ENCODE data around the gene SYNRG.

SYNRG gene

GRCh38 chr17:37605081-37605480, 4.1 kb downstream of the SYNRG start:
- DNase-seq = no peak

DNA sequence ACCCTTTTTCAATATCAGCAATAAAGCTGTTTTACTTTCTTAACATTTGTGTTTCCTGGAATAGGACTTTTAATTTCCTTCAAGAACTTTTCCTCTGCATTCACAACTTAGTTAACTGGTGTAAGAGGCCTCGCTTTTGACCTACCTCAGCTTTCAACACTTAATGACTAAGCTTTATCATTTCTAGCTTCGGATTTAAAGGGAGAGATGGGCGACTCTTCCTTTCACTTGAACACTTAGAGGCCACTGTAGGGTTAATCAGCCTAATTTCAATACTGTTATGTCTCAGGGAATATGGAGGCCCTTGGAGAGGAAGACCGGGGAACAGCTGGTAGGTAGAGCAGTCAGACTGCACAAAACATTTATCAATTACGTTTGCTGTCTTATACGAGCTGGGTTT, 4.7 kb downstream of the SYNRG start:
- no peak for DNase-seq

DNA sequence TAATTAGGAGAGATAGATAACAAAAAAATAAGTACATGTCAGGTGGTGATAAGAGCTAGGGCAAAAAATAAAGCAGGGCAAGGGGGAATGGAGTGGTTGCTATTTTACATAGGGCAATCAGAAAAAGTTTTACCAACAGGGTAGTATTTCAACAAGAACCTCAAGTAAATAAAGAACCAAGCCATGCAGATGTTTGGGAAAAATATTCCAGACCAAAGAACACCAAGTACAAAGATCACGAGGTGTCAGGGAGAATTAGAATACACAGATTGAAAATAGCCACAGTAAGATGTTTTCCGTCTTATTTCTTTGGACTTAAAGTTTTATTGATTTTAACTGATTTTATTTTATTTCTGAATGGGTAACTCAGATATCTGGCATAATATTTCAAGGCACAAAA, 11.1 kb downstream of the SYNRG start:
- DNase-seq = no peak

DNA sequence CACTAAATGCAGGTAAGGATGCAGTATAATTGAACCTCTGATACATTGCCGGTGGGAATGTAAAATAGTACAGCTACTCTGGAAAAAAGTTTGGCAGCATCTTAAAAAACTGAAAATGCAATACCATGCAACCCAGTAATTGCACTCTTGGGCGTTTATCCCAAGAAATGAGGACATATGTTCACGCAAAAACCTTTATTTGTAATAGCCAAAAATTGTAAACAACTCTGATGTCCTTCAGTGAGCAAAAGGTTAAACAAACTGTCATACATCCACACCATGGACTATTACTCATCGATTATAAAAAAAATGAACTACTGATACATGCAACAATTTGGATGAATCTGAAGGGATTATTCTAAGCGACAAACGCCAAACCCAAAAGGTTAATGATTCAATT, 16.9 kb downstream of the SYNRG start:
- DNase-seq = no peak

GRCh38 chr17:37585066-37585465, 24.2 kb downstream of the SYNRG start:
- no peak for DNase-seq

GRCh38 chr17:37576281-37576680, 32.9 kb downstream of the SYNRG start:
- DNase-seq = no peak

DNA sequence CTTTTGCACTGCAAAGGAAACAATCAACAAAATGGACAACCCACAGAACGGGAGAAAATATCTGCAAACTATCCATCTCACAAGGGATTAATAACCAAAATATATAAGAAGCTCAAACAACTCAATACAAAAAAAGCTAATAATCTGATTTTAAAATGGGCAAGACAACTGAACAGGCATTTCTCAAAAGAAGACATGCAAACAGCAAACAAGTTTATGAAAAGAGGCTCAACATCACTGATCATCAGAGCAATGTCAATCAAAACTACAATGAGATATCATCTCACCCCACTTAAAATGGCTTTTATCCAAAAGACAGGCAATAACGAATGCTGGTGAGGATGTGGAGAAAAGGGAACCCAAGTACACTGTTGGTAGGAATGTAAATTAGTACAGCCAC, 34.8 kb downstream of the SYNRG start:
- DNase-seq = no peak

- DNase-seq = no peak
Measured at GRCh38 chr17:37571674-37572073, 37.5 kb downstream of the SYNRG start.

DNA sequence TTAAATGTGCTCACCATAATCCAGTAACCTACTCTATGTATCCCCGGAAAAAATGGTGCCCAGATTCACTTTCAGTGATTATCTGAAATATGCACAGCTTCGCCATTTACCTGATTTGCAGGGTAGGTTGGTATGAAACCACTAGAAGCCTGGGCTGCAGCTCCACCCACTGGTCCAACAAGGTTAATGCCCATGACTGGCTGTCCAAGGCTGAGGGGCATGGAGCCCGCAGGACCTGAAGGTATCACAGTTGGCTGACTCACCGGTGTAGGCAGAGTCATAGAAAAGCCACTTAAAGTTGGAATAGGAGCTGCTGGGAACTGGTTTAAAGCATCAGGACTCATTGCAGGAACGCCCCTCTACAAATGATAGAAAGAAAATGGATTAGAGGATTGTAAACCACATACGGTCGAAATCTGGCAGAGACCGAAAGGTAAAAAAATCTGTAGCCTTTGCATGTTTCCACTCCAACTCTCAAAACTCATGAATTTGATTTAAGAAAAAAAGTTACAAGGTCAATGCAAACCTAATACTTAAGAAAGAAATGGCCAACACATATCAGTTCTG, 38.6 kb downstream of the SYNRG start:
- DNase-seq = peak; percentile 15 to 75

GRCh38 chr17:37568350-37569053, 40.7 kb downstream of the SYNRG start:
- DNase-seq = no peak

DNA sequence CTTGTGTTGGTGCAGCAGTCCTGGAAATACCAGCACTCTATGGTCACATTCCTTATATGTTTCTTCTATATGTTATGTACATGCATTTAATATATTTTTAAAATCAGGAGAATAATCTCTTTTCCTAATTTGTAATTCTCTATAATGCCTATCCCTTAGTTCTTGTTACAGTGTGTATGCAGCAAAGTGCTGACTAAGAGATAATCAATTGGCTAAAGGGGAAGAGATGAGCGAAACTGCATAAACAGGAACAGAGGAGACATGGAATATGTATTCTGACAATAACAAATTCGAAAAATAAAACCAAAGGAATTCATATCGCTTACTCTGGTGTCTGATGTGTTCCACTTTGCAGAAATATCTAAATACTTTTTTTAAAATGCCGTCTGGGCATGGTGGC, 41.7 kb downstream of the SYNRG start:
- DNase-seq = no peak

DNA sequence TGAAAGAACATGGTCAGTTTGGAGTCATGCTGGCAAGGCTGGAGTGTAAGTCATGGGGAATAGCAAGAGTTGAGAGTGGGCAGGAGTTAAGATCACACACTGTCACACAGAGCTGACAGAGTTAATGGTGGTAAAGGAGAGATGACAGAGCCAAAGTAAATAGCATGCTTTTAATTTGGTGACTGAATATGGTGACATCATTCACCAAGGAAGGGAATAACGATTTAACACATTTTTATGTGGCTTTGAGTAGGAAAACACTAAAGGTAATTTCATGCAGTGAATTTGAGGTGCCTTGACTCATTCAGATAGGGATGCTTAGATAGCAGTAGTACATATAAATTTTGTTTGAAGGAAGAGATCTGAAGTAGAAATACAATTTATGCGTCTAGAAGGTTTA, 42.1 kb downstream of the SYNRG start:
- DNase-seq = no peak

DNA sequence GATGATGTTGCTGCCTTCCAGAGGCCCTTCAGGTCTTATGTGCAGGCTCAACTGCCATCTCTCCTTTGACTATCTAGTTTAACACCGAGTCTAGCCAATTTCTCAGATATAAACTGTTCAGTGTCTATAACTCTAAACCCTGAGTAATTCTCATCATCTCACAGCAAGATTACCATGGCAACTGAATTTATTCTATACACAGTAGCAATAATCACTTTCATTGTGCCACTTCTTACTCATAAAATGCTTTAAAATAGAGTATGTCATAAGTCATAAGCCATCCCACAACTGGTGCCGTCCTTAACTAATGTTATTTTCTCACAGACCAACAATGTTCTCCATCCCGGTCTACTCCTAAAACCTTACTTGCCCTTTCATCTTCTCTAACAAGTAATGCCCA, 45.0 kb downstream of the SYNRG start:
- DNase-seq = no peak

- DNase-seq = peak in 1 of 2 experiments; percentile 3
Measured at GRCh38 chr17:37562016-37562745, 47.0 kb downstream of the SYNRG start.

- DNase-seq = no peak
Measured at GRCh38 chr17:37558299-37558698, 50.9 kb downstream of the SYNRG start.

- DNase-seq = no peak
Measured at GRCh38 chr17:37557482-37557881, 51.7 kb downstream of the SYNRG start.

- DNase-seq = no peak
Measured at GRCh38 chr17:37555386-37555785, 53.8 kb downstream of the SYNRG start.

GRCh38 chr17:37553401-37553966, 55.7 kb downstream of the SYNRG start:
- no peak for DNase-seq

DNA sequence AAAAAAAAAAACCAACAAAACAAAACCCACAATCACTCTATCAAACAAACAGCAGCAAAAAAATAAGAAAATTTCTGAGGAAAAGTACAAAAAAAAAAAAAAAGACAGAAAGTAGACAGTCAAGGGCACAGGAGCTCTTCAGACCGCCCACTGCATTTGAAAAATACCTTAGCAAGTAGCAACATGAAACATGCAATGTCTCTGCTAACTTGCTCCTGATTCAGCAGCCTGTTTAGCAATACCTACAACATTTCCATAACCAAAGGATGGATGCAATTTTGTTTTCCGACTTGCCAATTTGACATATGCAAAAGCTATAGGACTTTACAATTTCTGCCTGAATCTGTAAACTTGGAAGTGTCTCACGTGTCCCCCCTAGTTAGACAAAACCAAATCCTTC, 57.4 kb downstream of the SYNRG start:
- DNase-seq = no peak

GRCh38 chr17:37547986-37548385, 61.2 kb downstream of the SYNRG start:
- no peak for DNase-seq

GRCh38 chr17:37546302-37546701, 62.9 kb downstream of the SYNRG start:
- DNase-seq = no peak

DNA sequence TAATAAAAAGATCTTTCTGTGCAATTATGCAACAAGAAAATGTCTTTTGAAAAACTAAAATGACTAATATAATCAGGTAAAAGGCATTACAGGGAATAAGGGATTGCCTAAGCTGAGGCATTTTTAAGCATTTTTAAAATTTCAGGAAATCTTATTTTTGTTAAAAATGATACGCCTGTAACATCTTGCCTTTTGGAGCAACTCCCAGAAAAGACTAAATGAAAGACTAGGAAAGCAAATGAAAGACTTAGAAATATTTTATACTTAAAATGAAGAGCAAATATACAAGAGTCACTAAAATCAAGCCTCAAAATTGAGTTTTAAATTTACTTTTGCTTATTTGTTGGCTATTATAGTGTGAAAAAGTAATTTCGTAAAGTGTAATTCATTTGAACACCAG, 63.7 kb downstream of the SYNRG start:
- no peak for DNase-seq

- DNase-seq = no peak
Measured at GRCh38 chr17:37543637-37544052, 65.6 kb downstream of the SYNRG start.
